GM19328 (cell line): ENCODE data around the gene MAGI1.

Experiments used
- ATAC-seq: cut with Tn5 transposase; IDR thresholded peaks from one replicate; pipeline ENCODE4 v1.9.1; 2021; ENCODE audit warnings: mild to moderate bottlenecking, moderate library complexity; ENCODE audit not compliant: unreplicated experiment

The MAGI1 gene

DNA sequence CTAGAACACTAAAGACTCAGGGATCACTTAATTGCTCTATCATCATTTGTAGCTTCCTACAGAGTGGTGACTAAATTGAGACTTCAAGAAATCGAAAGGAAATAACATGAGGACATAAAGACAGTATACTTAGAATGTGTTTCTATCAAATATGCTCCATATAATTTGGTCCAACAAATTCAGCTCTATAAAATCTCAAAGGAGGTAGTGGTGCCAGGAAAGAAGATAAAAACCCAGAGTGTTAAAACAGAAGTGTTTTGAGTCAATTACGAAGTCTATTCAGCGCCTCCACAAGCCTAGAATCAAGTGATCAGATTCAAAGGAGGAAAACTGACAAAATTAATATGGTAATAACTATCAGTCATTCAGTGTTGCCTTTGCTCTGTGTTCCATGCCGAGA lies 22.9 kb downstream of the MAGI1 start:
- no peak for ATAC-seq

DNA sequence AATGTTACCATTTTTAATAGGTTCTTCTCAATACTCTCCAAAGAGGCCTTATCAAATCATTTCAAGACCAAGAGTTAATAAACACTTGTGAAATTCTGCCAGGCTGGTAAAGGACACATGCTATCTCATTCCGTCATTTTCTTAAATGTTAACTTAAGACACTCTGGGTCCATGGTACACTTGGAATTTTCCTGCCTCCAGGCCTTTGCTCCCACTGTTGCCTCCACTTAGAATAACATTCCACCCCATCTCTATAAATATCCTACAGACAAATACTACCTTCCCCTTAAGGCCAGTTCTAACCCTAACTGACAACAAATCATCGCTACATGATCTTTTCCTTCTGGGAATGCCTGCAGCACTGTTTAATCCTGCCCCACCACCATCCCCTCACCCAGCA lies 24.1 kb downstream of the MAGI1 start:
- ATAC-seq = no peak

DNA sequence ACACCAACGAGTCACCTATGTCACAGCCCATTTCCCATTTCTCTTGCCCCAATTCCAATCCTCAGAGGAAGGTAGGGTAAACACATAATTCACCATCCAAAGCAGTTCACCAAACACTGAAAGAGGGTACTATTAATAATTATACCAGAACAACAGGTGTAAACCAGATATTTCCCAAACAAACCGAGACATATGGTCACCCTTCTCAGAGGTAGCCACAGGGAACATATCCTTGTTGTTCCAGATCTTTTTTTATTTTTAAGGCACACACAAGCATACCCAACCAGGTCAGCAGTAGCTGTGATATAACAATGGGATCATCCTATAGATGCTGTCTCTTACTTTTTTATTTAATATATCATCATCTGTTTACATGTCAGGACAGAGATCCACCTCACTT lies 24.7 kb downstream of the MAGI1 start:
- ATAC-seq = no peak

DNA sequence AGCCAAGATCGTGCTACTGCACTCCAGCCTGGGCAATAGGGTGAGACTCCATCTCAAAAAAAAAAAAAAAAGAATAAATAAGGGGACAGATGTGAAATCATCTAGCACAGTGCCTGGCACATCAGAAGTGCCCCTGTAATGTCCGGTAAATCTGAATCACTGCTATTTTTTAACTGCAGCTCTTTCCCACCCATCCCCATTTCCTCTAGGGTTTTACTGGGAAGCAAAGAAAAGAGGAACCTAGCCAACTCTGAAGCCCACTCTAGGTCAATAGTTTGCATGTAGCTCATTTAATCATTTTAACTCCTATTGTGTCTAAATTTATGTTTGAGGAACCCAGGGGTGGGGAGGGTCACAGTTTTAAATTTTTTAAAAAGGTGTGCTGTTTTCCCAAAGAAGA lies 26.0 kb downstream of the MAGI1 start:
- no peak for ATAC-seq

DNA sequence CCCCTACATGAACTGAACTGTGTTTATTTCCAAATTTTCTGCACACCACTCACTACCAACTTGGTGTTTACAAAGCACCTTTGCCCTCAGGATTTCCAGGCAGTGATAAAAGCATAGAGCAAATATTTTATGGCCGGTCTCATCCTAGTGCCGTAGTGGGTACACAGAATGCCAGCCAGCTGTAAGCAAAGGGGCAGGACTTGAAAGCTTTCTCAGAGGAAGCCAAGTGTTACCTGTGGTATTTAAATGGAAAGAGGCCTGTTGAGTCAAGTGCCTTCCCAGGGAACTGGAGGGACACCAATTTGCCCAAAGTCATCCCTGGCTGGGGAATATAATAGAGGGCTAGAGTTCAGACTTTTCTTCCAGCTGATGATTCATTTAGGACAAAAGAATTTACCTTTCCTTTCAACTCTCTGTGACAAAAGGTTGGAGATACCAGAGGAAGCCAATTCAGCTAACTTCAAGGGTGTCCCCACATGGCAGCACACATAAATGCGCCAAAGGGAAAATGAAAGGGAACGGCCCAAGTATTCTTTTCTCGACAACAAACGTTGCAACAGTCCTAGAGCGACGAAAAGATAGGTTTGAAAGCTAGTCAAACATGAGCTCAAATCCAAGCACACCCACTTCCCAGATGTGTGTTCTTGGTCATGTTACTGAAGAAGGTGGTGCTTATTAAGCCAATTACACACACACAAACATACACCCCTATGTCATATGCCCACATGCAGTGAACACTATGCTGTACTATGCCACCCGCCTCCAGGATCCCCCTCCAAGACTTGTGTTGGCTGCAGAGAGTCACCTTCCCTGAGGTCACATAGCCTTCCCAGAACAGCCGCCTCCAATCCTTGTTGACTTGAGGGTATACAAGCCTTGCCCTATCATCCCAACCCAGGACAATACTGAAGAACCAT lies 27.7 kb downstream of the MAGI1 start:
- ATAC-seq = no peak

DNA sequence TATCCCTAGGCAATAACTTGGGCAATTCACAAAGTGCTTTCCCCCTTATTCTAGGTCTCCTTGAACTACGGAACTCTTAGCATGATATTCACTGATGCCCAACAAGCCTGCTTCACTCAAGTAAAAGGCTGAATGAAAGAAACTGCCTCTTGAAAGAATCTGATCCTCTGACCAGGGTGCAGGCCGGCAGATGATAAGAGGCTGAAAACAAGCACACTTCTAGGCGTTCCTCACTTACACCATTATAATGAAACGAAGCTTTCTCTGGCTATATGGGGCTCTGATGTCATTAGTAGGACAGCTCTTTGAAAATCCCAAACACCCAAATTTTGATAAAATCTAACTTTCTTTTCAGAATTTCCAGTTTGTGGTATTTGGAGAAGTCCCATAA lies 28.4 kb downstream of the MAGI1 start:
- ATAC-seq = no peak

DNA sequence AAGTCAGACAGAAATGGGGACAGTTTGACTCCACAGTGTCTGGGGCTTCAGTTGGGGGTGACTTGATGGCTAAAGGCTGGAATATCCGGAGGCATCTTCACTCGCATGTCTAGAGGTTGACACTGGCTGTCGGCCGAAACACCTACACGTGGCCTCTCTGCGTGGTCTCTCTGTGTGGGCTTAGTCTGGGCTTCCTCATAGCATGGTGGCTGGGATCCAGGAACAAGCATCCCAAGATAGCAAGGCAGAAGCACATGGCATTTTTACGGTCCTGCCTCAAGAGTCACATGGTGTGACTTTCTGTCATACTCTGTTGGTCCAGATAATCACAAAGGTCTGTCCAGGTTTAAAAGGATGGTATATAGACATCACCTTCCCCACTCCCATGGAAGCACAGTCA lies 34.5 kb downstream of the MAGI1 start:
- no peak for ATAC-seq

DNA sequence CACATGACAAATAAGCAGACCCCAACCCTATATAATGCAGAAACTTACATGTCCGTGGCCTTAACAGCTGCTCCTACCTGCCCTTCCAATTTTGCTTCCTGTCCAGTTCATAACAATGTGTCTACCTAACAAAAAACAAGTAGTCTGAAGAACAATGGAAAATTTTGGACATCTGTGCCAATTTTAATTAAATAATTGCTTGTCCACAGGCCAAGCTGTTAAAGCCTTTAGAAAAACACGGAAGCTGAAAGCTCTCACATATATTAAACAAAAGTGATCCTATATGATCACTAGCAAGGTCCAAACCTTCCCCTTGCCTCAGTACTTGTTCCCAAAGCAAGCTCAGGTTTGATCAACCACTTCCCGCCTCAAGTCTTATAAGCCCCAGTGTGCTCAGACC lies 37.1 kb downstream of the MAGI1 start:
- no peak for ATAC-seq

DNA sequence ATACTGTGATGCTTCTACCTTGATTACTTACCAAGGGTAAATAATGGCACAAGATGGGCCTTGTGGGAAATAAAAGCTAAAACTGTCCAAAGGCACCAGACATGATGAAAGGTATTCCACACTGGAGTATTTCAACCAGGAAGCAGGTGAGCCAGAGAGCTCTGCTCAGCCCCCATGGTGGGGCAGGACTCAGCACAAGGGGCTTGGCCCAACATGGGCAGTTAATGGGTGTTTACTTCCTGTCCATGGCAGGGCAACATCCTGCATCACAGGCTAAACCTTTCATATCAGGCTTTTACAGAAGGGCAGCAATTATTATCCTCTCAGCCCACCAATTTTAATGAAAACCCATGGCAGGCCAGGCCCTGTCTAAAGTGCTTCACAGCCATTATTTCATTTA lies 38.2 kb downstream of the MAGI1 start:
- ATAC-seq = no peak

DNA sequence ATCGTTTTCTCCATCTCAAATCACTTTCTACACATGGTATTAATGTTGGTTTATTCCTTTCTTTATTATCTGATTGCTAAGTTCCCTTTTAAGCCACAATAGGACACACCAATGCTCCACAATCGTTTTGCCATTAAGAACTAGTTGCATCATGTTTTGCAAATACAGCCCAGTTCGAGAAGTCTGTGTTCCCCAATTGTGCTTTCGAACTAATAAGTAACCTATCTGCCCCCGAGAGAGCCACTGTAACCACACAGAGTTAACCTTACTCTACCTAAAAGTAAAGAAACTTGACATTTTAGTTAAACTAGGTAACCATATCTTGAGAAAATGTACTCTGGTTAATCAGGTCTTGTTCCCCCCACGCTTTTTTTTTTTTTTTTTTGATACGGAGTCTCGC lies 39.1 kb downstream of the MAGI1 start:
- ATAC-seq = no peak

DNA sequence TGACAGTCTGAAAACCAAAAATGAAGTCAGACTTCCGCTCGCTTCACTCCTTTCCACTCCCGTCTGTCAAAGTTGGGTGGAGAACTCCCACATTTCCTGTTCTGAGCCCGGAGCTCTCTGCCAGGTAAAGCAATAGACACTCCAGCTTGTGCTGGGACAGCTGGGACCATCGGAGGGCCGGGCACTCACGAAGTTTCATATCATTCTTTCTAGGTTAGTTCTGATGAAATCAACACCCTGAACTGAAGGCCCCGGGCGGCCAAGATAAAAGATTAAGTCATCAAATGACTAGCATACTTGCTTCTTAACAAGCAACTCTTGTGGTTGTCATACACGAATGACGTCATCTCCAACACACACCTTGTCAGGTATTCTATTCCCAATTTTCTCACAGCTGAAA lies 42.1 kb downstream of the MAGI1 start:
- no peak for ATAC-seq

DNA sequence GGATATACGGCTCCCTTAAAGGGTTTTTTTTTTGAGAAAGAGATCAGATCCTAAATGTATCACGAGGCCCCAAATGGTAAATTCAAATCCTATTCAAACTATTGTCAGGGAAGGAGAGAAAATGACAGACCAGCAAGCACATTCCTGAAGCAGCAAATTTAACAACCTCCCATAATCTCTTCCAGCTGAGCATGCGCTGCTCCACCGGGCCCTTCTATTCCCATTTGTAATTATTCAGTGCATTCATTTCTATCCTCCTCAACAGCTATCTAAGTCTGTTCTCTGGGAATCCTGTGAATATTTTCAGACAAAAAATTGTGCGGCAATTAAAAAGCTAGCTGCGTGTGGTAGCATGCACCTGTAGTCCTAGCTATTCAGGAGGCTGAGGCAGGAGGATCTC lies 43.2 kb downstream of the MAGI1 start:
- no peak for ATAC-seq

DNA sequence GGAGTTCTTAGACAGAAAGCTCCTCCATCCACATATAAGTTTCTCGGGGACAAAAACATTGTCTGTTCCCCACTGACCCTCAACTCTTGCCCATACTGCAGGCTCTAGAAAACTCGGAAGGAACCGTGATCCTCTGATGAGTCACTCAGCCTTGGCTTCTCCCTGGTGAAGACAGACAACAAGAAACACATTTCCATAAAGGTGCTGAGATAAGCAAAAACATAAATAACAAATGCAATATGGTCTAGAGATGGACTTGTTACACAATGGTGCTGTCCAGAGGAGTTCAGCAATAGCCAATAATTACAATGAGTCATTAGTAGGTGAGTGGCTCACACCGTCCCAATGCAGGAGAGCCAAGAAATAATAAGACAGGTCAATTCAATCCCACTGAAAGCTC lies 43.7 kb downstream of the MAGI1 start:
- ATAC-seq = no peak

DNA sequence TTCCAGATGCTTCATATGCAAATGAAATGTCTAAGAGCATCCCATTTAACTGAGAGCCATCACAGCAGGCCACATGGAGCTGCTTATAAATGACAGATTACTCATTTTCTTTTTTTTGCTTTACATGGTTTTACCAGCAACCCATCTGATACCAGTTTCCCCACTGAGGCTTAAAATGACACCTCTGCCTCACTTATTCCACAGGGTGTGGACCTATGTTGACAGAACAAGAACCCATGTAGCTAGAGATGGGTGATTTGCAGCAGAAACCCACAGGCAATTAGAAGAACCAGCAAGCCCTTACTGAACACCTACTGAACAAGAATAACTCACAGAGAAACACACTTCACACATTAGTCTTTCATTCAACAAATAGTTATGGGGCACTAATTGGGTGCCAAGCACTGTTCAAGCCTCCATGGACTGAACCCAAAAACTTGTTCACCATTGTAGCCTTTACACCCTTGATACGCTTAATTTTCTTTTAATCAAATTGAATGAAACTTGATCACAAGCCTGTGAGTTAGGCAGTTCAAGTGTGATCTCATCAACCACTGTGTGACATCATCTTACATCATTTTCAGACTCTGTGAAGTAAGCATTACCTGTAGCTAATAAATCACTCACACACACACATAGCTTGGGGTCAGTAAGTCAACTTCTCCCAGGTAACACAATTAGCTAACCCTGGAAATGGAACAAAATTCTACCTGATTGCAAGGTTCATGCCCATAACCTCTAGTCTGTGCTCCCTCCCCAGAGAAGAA lies 45.4 kb downstream of the MAGI1 start:
- no peak for ATAC-seq

DNA sequence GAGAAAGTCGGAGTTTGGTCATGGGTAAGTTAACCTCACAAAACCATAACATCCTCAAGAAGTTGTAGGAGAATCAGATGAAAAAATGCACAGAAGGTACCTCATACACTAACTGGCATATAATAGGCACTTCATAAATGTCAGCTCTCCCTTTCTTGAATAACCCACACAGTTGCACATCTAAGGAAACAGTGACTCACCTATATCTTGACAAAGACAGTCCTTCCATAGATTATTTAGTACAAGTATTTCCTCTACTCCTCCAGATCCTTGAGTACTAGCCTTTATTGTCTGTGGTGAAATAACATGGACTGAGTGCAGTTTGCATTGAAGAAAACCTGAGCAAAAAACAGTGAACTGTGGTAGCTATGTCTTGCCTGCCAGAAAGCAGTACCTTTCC lies 46.6 kb downstream of the MAGI1 start:
- ATAC-seq = no peak

DNA sequence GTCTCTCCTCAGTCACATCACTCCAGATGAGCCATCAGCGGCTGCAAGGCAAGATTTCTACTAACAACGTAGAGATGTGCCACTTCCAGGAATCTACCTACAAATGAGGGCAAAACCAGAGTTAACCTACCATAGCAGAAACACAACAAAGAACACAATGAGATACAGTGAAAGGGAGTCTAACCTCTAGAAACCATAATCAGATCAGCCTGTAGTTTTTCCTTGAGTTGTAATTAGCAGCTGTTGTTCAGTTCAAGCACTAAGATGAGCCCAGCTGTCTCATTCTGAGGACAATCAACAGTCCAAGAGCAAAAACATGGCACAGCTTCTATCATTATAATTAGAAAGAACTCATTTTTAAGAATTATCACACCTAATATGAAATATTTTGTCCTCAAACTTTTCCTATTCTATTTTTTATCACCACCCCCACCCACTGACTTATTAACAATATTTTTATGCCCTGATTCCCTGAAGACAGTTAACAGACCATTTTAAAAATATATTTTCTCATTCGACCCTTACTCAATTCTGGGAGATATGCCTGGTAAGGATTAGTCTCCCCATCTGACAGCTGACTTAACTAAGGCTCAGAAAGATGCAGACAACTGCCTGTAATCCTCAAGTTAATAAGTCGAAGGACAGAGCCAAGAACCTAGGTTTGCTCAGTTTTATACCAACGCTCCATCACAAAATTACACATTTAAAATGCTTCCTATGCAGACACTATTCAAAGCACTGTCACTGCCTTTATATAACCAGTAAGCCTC lies 50.1 kb downstream of the MAGI1 start:
- no peak for ATAC-seq

DNA sequence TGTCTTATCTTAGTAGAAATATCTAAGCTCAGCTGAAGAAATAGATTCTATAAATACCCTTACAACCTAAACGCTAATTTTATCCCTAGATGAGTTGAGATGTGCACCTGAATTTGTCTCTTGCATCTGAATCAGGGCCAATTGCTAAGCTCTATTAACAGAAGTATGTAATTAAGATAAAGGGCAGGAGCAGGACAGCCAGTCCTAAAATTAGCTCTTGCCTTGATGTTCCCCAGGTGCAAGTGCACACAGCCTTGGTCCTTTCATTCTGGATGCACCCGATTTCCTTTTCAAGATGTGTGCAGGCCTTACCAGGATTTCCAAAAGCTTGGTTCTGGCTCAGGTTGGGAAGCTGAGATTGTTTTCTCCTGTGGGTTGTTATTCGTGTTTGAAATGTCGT lies 52.4 kb downstream of the MAGI1 start:
- ATAC-seq = no peak

DNA sequence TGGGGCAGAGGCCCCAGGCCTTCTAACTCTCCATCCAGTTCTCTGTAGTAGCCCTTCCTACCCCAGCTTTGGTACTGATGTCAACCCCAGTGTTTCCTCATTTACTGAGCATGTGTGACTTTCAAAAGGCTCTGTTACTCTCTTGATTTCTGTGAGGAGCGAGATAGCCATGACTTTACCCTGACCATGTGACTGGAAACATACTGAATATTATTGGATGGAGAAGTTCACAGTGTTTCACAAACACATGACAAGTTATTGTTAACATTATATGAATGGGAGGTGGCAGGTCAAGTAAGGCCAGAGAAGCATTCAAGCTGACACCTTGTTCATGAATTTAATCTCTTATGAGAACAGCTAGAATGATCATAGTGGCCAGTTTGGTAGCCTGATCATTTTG lies 53.7 kb downstream of the MAGI1 start:
- no peak for ATAC-seq

DNA sequence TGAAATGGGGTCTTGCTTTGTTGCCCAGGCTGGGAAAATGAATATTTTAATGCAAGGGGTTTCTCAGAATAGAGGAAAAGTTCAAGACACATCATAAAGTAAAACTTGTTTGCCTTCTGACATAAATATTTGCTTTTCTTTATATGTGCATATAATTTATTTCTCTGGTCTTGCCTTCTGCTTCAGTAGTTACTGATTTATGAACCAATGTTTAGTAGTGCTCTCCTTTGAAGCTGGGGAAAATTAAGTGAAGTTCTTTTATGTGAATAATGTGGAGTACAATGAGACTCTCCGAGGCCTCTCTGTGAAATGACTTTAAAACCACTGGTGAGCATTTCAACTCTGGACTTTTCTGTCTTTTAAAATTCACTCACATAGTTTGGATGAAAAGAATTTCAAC lies 55.6 kb downstream of the MAGI1 start:
- no peak for ATAC-seq

DNA sequence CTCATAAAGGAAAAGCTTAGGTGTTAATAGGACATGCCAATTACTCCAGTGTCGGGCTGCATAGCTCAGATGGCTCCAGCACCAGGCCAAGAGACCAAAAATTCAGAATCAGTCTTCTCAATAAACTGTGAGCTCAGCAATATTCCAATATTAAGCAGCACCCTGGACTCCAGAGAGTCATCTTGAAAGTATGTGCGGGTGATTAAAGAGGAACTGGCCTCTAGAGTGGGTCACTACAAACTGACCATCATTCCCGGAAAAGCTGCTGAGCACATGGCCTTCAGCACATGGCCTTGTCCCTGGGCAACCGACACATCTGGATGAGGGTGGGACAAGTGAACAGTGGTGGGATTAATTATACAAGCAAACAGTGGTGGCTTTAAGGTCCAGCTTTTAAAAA lies 59.0 kb downstream of the MAGI1 start:
- ATAC-seq = no peak

DNA sequence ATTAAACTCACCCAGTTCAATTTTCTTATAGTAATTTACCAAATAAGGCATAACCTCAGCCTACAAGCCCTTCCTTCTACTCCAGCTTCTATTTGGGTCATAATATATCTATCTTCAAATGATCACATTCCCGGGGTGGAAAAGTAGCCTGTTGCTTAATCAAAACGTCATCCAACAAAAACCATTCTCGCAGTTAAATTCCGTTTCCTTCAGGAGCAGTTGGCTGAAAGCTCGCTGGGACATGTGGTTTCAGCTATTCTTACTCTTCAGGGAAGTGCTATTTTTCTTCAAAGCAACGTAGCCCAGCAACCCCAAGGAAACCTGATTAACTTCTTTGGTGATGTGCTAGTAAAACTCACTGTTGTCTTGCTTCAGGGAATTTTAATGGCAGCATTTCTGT lies 59.6 kb downstream of the MAGI1 start:
- ATAC-seq = no peak

DNA sequence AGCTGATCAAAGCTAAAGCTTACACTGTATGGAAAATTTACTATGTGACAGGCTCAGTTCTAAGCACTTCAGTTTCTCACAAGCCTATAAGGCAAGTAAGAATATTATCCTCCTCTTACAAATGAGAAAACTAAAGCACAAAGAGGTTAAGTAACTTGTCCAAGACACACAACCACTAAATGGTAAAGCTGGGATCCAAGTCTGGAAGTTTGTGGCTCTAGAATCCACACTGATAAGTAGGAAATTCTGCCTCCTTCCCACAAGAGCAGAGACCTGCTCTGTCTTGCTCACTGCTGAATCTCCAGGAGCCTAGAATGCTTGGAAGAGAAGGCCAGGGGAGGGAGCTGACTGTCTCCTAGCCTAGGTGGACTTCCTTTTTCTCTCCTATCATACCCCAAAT lies 60.6 kb downstream of the MAGI1 start:
- no peak for ATAC-seq
